HG02852 (cell line): Measurements from ENCODE around the gene MYH7.
A peak's percentile ranks its signal among the peaks of the same experiment; 100 is the strongest.
"Not testable (repeated sequence)": the region's sequence is repeated elsewhere in the genome, so short reads cannot be mapped to it uniquely, and the experiment has no call there.

Experiments used
- ATAC-seq: cut with Tn5 transposase; IDR thresholded peaks from one replicate; pipeline ENCODE4 v1.9.1; 2021; ENCODE audit warnings: mild to moderate bottlenecking, moderate library complexity; ENCODE audit not compliant: unreplicated experiment

The MYH7 gene

GRCh38 chr14:23435543-23436326 is at the start of gene MYH7:
Gene MYH7 (minus strand): TSS chr14:23435660. CDS start chr14:23433732, 1,928 bp downstream.
- no peak for ATAC-seq

- ATAC-seq: no peak
Observed at GRCh38 chr14:23483236-23483854, 47.9 kb upstream of the MYH7 start.

GRCh38 chr14:23482823-23483148 is 47.3 kb upstream of the MYH7 start:
- ATAC-seq: no peak

GRCh38 chr14:23481979-23482822 is 46.7 kb upstream of the MYH7 start:
- no peak for ATAC-seq

GRCh38 chr14:23481362-23481970 is 46.0 kb upstream of the MYH7 start:
- ATAC-seq: no peak

GRCh38 chr14:23478109-23478759 is 42.8 kb upstream of the MYH7 start:
- ATAC-seq: no peak

- no peak for ATAC-seq
Observed at GRCh38 chr14:23470947-23471346, 35.5 kb upstream of the MYH7 start.

GRCh38 chr14:23469906-23470403 is 34.5 kb upstream of the MYH7 start:
- peak; percentile 16 for ATAC-seq

- peak; percentile 95 for ATAC-seq
Observed at GRCh38 chr14:23469127-23469905, 33.9 kb upstream of the MYH7 start, which contains the start of gene NGDN. Gene NGDN (plus strand): TSS chr14:23469703. CDS start chr14:23469716, 13 bp downstream.

- ATAC-seq: no peak
Observed at GRCh38 chr14:23468704-23469126, 33.3 kb upstream of the MYH7 start.

- ATAC-seq: no peak
Observed at GRCh38 chr14:23465261-23465660, 29.8 kb upstream of the MYH7 start.

- no peak for ATAC-seq
Observed at GRCh38 chr14:23464700-23465099, 29.2 kb upstream of the MYH7 start.

GRCh38 chr14:23460960-23461359 is 25.5 kb upstream of the MYH7 start:
- ATAC-seq: no peak

GRCh38 chr14:23457587-23458445 is 22.4 kb upstream of the MYH7 start:
- ATAC-seq: no peak

GRCh38 chr14:23456883-23457586 is 21.6 kb upstream of the MYH7 start:
- not testable (repeated sequence) for ATAC-seq

- no peak for ATAC-seq
Observed at GRCh38 chr14:23454445-23454856, 19.0 kb upstream of the MYH7 start.

GRCh38 chr14:23452237-23452636 is 16.8 kb upstream of the MYH7 start:
- ATAC-seq: no peak

GRCh38 chr14:23450379-23450778 is 14.9 kb upstream of the MYH7 start:
- ATAC-seq: no peak
